HG02588 (cell line): ENCODE results near the gene HIGD1B.
"Not testable (repeated sequence)": the region's sequence is repeated elsewhere in the genome, so short reads cannot be mapped to it uniquely, and the experiment has no call there.

Experiments
- ATAC-seq: cut with Tn5 transposase; IDR thresholded peaks from one replicate; pipeline ENCODE4 v1.9.1; 2021; ENCODE audit warnings: mild to moderate bottlenecking, moderate library complexity; ENCODE audit not compliant: unreplicated experiment

Gene HIGD1B

GRCh38 chr17:44847586-44847985, at the start of gene HIGD1B:
Gene HIGD1B, plus strand, starts transcription at chr17:44847883. Its CDS starts 270 bp downstream, at chr17:44848153.
- ATAC-seq: no peak

GRCh38 chr17:44798356-44798755, 49.3 kb upstream of the HIGD1B start:
- ATAC-seq: no peak

- no peak for ATAC-seq
These were observed 45.8 kb upstream of the HIGD1B start for GRCh38 chr17:44801880-44802279.

GRCh38 chr17:44804302-44805089, 43.2 kb upstream of the HIGD1B start:
- no peak for ATAC-seq

GRCh38 chr17:44807093-44807816, 40.4 kb upstream of the HIGD1B start:
- no peak for ATAC-seq

GRCh38 chr17:44807817-44808155, 39.9 kb upstream of the HIGD1B start:
- no peak for ATAC-seq

GRCh38 chr17:44808156-44808555, 39.5 kb upstream of the HIGD1B start:
- no peak for ATAC-seq

GRCh38 chr17:44808656-44809388, 38.9 kb upstream of the HIGD1B start:
- ATAC-seq: not testable (repeated sequence)

GRCh38 chr17:44812263-44812662, 35.4 kb upstream of the HIGD1B start:
- ATAC-seq: no peak

GRCh38 chr17:44818508-44818907, 29.2 kb upstream of the HIGD1B start:
- ATAC-seq: not testable (repeated sequence)

GRCh38 chr17:44820631-44821212, 27.0 kb upstream of the HIGD1B start:
- ATAC-seq: no peak

- not testable (repeated sequence) for ATAC-seq
These were observed 22.4 kb upstream of the HIGD1B start for GRCh38 chr17:44825236-44825635.

- ATAC-seq: no peak
These were observed 21.4 kb upstream of the HIGD1B start for GRCh38 chr17:44826123-44826790.

- ATAC-seq: no peak
These were observed 19.8 kb upstream of the HIGD1B start for GRCh38 chr17:44827863-44828262.

GRCh38 chr17:44828919-44829522, 18.7 kb upstream of the HIGD1B start:
- ATAC-seq: no peak

- no peak for ATAC-seq
These were observed 17.9 kb upstream of the HIGD1B start, which contains the start of gene GJC1 for GRCh38 chr17:44829523-44830358. Gene GJC1, minus strand, starts transcription at chr17:44830287. Its CDS starts 24,470 bp downstream, at chr17:44805817.

GRCh38 chr17:44830359-44831288, 17.1 kb upstream of the HIGD1B start:
- ATAC-seq: no peak

- no peak for ATAC-seq
These were observed 16.3 kb upstream of the HIGD1B start for GRCh38 chr17:44831371-44831770.
